Retina (tissue), 1 donor: Measurements from ENCODE around the gene CSAG2.

Experiments
- DNase-seq: peaks from one replicate; pipeline ENCODE4 v3.0.0-alpha.2; 2016

Gene CSAG2

GRCh38 chrX:152658302-152658701 is 50.8 kb downstream of the CSAG2 start:
- DNase-seq = no peak
